HG03354 (cell line): ENCODE results near the gene SLC38A5.
"Not testable (repeated sequence)": the region's sequence is repeated elsewhere in the genome, so short reads cannot be mapped to it uniquely, and the experiment has no call there.

Experiments used
- ATAC-seq: cut with Tn5 transposase; IDR thresholded peaks from one replicate; pipeline ENCODE4 v1.9.1; 2021; ENCODE audit warnings: mild to moderate bottlenecking; ENCODE audit not compliant: unreplicated experiment, poor library complexity, severe bottlenecking

SLC38A5 gene

GRCh38 chrX:48471504-48471903 lies 1.4 kb upstream of the SLC38A5 start:
- no peak for ATAC-seq

- no peak for ATAC-seq
Observed at GRCh38 chrX:48470833-48471118, 716 bp upstream of the SLC38A5 start.

GRCh38 chrX:48468693-48469691 lies 1.1 kb downstream of the SLC38A5 start:
- no peak for ATAC-seq

- no peak for ATAC-seq
Observed at GRCh38 chrX:48468247-48468671, 1.8 kb downstream of the SLC38A5 start.

GRCh38 chrX:48467281-48467761 lies 2.7 kb downstream of the SLC38A5 start:
- ATAC-seq, result no peak

GRCh38 chrX:48466696-48467095 lies 3.4 kb downstream of the SLC38A5 start:
- no peak for ATAC-seq

GRCh38 chrX:48465336-48465933 lies 4.6 kb downstream of the SLC38A5 start:
- no peak for ATAC-seq

GRCh38 chrX:48461830-48462229 lies 8.2 kb downstream of the SLC38A5 start:
- no peak for ATAC-seq

GRCh38 chrX:48460606-48461005 lies 9.5 kb downstream of the SLC38A5 start:
- ATAC-seq, result no peak

- no peak for ATAC-seq
Observed at GRCh38 chrX:48460031-48460430, 10.0 kb downstream of the SLC38A5 start.

GRCh38 chrX:48459483-48459882 lies 10.6 kb downstream of the SLC38A5 start:
- ATAC-seq, result no peak

GRCh38 chrX:48458711-48459110 lies 11.3 kb downstream of the SLC38A5 start:
- ATAC-seq, result no peak

GRCh38 chrX:48456628-48457331 lies 13.3 kb downstream of the SLC38A5 start:
- no peak for ATAC-seq

- no peak for ATAC-seq
Observed at GRCh38 chrX:48451708-48452107, 18.4 kb downstream of the SLC38A5 start.

- no peak for ATAC-seq
Observed at GRCh38 chrX:48450076-48450475, 20.0 kb downstream of the SLC38A5 start.

- ATAC-seq, result not testable (repeated sequence)
Observed at GRCh38 chrX:48447201-48447600, 22.9 kb downstream of the SLC38A5 start.

- not testable (repeated sequence) for ATAC-seq
Observed at GRCh38 chrX:48433713-48434112, 36.3 kb downstream of the SLC38A5 start.

- not testable (repeated sequence) for ATAC-seq
Observed at GRCh38 chrX:48430166-48430565, 39.9 kb downstream of the SLC38A5 start.

GRCh38 chrX:48429606-48430005 lies 40.5 kb downstream of the SLC38A5 start:
- ATAC-seq, result not testable (repeated sequence)

GRCh38 chrX:48427027-48427716 lies 42.9 kb downstream of the SLC38A5 start:
- not testable (repeated sequence) for ATAC-seq
